Measurements from ENCODE around the gene STK39.

The STK39 gene

DNA sequence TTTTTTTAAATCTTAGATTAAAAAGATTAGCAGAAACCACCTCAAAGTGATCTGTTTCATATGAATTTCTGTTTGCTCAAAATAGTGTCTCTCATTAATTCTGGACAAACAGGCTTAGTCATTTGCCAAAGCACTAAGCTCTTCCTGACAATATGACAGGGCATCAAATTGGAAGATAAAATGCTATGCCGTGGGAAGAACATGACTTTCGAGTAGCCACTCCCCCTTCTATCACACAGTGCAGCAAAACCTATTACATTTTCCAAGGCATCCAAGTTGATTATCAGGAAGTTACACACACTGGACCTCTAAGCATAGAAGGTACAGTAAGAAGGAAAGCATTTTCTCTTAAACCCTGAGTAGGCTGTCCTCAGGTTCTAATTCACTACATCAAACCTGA is 89.5 kb downstream of the STK39 start:
- in situ Hi-C loops (cut with HindIII; ENCODE audit: low sequenced_read_pairs): no loop called here
- DNase-seq (ENCODE audit: low read depth): no peak
- H3K4me3 ChIP-seq (ENCODE audit: low read depth, low read length): no peak overlapping the region
- TF ChIP-seq, protein P1, sequence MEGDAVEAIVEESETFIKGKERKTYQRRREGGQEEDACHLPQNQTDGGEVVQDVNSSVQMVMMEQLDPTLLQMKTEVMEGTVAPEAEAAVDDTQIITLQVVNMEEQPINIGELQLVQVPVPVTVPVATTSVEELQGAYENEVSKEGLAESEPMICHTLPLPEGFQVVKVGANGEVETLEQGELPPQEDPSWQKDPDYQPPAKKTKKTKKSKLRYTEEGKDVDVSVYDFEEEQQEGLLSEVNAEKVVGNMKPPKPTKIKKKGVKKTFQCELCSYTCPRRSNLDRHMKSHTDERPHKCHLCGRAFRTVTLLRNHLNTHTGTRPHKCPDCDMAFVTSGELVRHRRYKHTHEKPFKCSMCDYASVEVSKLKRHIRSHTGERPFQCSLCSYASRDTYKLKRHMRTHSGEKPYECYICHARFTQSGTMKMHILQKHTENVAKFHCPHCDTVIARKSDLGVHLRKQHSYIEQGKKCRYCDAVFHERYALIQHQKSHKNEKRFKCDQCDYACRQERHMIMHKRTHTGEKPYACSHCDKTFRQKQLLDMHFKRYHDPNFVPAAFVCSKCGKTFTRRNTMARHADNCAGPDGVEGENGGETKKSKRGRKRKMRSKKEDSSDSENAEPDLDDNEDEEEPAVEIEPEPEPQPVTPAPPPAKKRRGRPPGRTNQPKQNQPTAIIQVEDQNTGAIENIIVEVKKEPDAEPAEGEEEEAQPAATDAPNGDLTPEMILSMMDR (IDR thresholded peaks at IDR 0.05; ENCODE audit: low read depth, low read length, missing control alignments): no peak

DNA sequence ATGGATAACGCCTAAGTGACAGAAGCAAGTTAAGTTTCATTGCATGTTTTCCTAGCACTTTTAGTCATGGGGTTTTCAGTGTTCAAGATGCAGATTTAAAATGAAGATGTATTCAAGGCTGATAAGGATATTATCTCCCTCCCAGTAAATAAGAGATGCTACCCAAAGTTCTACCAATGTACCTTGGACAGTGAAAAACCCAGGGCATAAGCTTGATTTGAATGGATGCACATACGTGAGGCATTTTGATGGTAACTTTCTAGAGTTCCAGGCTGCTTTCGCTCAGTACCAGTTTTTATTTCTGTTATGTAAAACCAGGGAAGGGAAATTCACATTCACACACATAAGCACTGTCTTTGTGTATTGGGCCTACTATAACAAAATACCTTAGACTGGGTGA is 90.3 kb downstream of the STK39 start:
- no peak overlapping the region for H3K4me3 ChIP-seq (ENCODE audit: low read depth, low read length)
- TF ChIP-seq, protein P1 (IDR thresholded peaks at IDR 0.05; ENCODE audit: low read depth, low read length, missing control alignments): no peak
- DNase-seq (ENCODE audit: low read depth): no peak
- in situ Hi-C loops (cut with HindIII; ENCODE audit: low sequenced_read_pairs): no loop called here

DNA sequence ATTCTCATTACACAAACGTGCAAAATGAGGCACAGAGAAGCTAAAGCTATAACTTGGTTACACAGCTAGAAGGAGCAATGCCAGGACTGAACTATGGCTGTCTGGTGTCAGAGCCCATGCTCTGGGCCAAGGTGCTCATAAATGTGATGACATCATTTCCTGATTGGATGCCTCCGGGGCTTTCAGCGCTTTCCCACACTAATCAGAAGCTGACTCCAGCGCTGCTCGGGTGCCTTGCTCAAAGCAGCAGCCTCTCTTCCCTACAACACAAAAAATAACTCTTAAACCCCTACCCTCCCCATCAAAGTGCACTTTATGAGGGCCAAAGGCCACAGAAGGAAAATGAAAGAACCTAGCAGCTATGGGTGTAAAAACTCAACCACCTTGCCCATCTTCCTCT is 90.7 kb downstream of the STK39 start:
- no peak overlapping the region for H3K4me3 ChIP-seq (ENCODE audit: low read depth, low read length)
- TF ChIP-seq, protein P1 (IDR thresholded peaks at IDR 0.05; ENCODE audit: low read depth, low read length, missing control alignments): no peak
- in situ Hi-C loops (cut with HindIII; ENCODE audit: low sequenced_read_pairs): no loop called here
- DNase-seq (ENCODE audit: low read depth): no peak

DNA sequence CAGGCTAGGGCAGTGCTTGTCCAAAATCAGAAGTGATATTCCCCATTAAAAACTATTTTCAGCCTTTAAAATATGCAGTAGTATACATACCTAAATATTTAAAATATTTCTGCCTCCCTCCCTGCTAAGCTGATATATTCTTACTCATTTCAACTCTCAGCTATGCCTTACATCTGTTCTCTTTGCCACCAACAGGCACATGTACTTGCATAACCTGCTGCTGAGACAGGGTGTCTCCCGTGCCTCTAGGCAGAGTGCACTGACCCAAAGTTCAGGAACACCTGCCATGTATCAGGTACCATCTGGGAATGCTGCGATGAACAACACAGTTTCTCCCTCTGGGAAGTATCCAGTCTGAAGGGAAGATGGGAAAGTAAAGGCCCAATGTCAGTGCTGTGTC is 91.7 kb downstream of the STK39 start:
- TF ChIP-seq, protein P1 (IDR thresholded peaks at IDR 0.05; ENCODE audit: low read depth, low read length, missing control alignments): no peak
- no peak overlapping the region for H3K4me3 ChIP-seq (ENCODE audit: low read depth, low read length)
- in situ Hi-C loops (cut with HindIII; ENCODE audit: low sequenced_read_pairs): no loop called here
- no peak for DNase-seq (ENCODE audit: low read depth)

DNA sequence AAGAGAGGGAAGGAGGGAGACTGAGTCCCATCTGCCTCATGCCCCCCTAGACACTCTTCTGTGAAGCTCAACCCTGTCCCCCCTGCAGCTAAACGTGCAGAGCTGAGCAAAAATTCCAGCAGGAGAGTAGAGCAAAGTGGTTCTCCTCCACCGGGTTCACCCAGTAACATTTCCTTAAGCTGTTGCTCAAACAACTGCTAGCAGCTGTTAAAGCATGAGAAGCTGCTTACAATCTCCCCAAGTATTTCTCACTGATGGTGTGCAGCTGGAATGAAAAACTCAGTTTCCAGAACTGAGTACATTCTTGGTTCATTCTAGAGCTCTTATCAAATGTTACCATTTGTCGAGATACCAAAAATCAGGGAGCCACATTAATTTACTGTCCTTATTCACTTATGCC is 92.3 kb downstream of the STK39 start:
- TF ChIP-seq, protein P1 (IDR thresholded peaks at IDR 0.05; ENCODE audit: low read depth, low read length, missing control alignments): no peak
- DNase-seq (ENCODE audit: low read depth): no peak
- in situ Hi-C loops (cut with HindIII; ENCODE audit: low sequenced_read_pairs): no loop called here
- H3K4me3 ChIP-seq (ENCODE audit: low read depth, low read length): no peak overlapping the region

DNA sequence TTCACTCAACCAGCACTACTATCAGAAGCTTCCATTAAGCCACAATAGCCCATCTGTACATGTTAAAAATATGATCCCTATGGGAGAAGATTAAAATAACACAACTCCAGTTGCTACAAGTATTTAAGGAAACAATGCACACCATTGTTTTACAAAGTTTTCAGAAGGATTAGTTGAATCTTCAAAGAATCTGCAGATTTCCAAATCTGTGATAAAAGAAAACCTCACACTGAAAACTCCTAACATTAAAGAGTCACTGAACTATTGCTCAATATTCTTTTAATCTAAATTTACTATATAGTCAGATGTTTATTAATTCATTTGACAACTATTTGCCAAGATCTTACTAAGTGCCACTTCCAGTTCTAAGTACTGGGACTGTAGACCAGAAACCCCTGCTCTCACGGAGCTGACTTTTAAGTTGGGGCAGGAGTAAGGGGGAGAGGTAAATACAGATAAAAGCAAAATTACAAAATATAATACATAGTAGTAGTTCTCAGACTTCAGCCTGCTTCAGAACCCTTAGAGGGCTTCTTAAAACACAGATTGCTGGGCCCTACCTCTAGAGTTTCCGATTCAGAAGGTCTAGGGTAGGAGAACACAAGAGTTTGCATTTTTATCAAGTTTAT is 94.4 kb downstream of the STK39 start:
- in situ Hi-C loops (cut with HindIII; ENCODE audit: low sequenced_read_pairs): no loop called here
- DNase-seq (ENCODE audit: low read depth): no peak
- no peak overlapping the region for H3K4me3 ChIP-seq (ENCODE audit: low read depth, low read length)
- TF ChIP-seq, protein P1 (IDR thresholded peaks at IDR 0.05; ENCODE audit: low read depth, low read length, missing control alignments): no peak

Data from astrocyte of the cerebellum (primary cell).